GM21737 (cell line): ENCODE data around the gene ZNF668.
"Not testable (repeated sequence)": the region's sequence is repeated elsewhere in the genome, so short reads cannot be mapped to it uniquely, and the experiment has no call there.

ENCODE experiments used
- ATAC-seq: cut with Tn5 transposase; IDR thresholded peaks from one replicate; pipeline ENCODE4 v1.9.1; 2021; ENCODE audit warnings: mild to moderate bottlenecking, moderate library complexity; ENCODE audit not compliant: unreplicated experiment

ZNF668 gene

DNA sequence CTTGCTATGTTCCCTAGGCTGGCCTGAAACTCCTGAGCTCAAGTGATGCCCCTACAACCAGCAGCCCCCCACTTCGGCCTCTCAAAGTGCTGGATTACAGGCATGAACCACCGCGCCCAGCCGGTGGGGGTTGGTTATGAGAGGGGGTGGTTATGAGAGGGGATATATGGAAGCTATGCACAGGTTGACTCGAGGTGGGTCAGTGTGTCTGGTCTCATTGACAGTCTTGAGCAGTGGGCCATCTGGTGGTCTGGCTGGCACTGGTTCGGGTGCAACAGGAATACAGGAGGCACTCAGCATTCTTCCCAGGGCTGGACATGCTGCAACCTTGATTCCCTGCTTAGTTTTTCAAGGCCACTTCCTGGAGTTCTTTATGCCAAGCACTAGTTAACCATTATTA, 58.0 kb downstream of the ZNF668 start:
- ATAC-seq = no peak

DNA sequence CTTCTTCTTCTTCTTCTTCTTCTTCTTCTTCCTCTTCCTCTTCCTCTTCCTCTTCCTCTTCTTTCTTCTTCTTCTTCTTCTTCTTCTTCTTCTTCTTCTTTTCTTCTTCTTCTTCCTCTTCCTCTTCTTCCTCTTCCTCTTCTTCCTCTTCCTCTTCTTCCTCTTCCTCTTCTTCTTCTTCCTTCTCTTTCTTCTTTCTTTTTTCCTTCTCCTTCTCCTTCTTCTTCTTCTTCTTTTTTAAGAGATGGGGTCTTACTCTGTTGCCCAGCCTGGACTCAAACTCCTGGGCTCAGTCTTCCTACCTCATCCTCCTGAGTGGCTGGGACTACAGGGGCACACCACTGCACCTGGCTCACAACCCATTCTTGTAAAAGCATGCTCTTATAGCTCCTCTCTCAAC, 60.7 kb downstream of the ZNF668 start:
- ATAC-seq = not testable (repeated sequence)

- ATAC-seq = not testable (repeated sequence)
Observed at GRCh38 chr16:31011815-31012214, 62.2 kb downstream of the ZNF668 start.
